Lung (tissue), 12 donors: ENCODE measurements around the gene RPP25L. TPM values are rescaled to one million over a fixed set of nuclear protein-coding genes. Genes with fewer than 3 reads are reported as not detected.

Experiments used
- ATAC-seq: fragments of 200-7000 bp; cut with Tn5 transposase; one replicate; pipeline ENCODE4 v1.9.1; 2020; ENCODE audit warnings: moderate number of reproducible peaks; ENCODE audit not compliant: insufficient read depth, low FRiP score
- DNase-seq, 3 donors: peaks; one replicate each; pipeline ENCODE4 v3.0.0-alpha.2; 2013 to 2017
- H3K27ac ChIP-seq, 2 donors: one replicate each; pipeline ENCODE4 v1.5.1; 2013; ENCODE audit warnings: mild to moderate bottlenecking in 2 of 2, moderate library complexity in 2 of 2, control low read depth in 1 of 2, inconsistent platforms in 1 of 2, low read depth in 1 of 2, low read length in 1 of 2
- H3K27me3 ChIP-seq, 3 donors: one replicate each; pipeline ENCODE4 v1.5.1; 2013; ENCODE audit warnings: low read length in 2 of 3; ENCODE audit not compliant: control insufficient read depth in 3 of 3, insufficient read depth in 3 of 3
- H3K36me3 ChIP-seq, 4 donors: one replicate each; pipeline ENCODE4 v1.5.1; 2013; ENCODE audit warnings: low read length in 4 of 4, mild to moderate bottlenecking in 1 of 4, moderate library complexity in 1 of 4; ENCODE audit not compliant: control insufficient read depth in 4 of 4, insufficient read depth in 4 of 4
- H3K4me1 ChIP-seq, 5 donors: one replicate each; pipeline ENCODE4 v1.5.1; 2013; ENCODE audit warnings: low read length in 5 of 5, mild to moderate bottlenecking in 2 of 5, moderate library complexity in 1 of 5; ENCODE audit not compliant: control insufficient read depth in 5 of 5, insufficient read depth in 5 of 5
- H3K4me3 ChIP-seq: one replicate; pipeline ENCODE4 v1.5.1; 2013; ENCODE audit warnings: mild to moderate bottlenecking, control low read depth, moderate library complexity
- H3K9ac ChIP-seq, 2 donors: one replicate each; pipeline ENCODE4 v1.5.1; 2013; ENCODE audit warnings: low read length in 2 of 2, control low read depth in 1 of 2; ENCODE audit not compliant: insufficient read depth in 1 of 2
- H3K9me3 ChIP-seq, 4 donors: one replicate each; pipeline ENCODE4 v1.5.1; 2013; ENCODE audit warnings: low read length in 3 of 4, mild to moderate bottlenecking in 1 of 4, moderate library complexity in 1 of 4; ENCODE audit not compliant: control insufficient read depth in 4 of 4, insufficient read depth in 3 of 4
- WGBS, 2 donors: extraction: QIAGEN DNeasy Blood & Tissue Kit; methylation state at CpG; one replicate each; pipeline ENCODE4 v1.1.7; 2013; 5-methylcytosine and 5-hydroxymethylcytosine counted together
- polyA plus RNA-seq, 2 donors: library from polyadenylated mRNA; stranded (reverse); fragments of 200-250 nt; gene quantifications; one replicate each; pipeline ENCODE4 v1.2.1, GENCODE V29; 2013
- total RNA-seq, 2 donors: library from RNA; depleted of rRNA in 1 of 2; stranded (reverse); fragments of >200 nt in 1 of 2; gene quantifications; one replicate each; pipeline ENCODE4 v1.2.1, GENCODE V29; 2014 to 2021
- TF ChIP-seq, protein P1 (sequence below): IDR thresholded peaks from 2 replicates; pipeline ENCODE4 v1.5.1; 2012; ENCODE audit warnings: mild to moderate bottlenecking; ENCODE audit errors: control extremely low read depth, extremely low read depth
- donor health status: control.
- donor health status: control.
- donor health status: Bipolar disorder and iron deficiency.
- donor health status: healthy.
- donor health status: DM: yes; HTN: yes; CAD: no.

Gene RPP25L
- total and polyA plus RNA-seq, 4 donors = 17.0 to 32.6 (median 25.7) TPM

GRCh38 chr9:34564617-34565016, 47.3 kb downstream of the RPP25L start:
- Histone ChIP-seq H3K36me3 (peaks cover 0 to 24% (median 9%) of the 10 kb centered on the region in 4 donors), H3K27ac (no peak overlapping the region), H3K27me3 (peaks cover 0 to 21% (median 0%) of the 10 kb centered on the region in 3 donors), H3K4me3 (no peak overlapping the region), H3K9me3 (peaks cover 0 to 7% (median 2%) of the 10 kb centered on the region in 4 donors), H3K9ac (no peak overlapping the region), H3K4me1 (peaks cover 0 to 35% (median 19%) of the 10 kb centered on the region in 5 donors)
- 89 to 94% methylated on average over 16 of the region's 16 CpGs for WGBS, 2 donors
- no peak for ATAC-seq
- TF ChIP-seq, protein P1, sequence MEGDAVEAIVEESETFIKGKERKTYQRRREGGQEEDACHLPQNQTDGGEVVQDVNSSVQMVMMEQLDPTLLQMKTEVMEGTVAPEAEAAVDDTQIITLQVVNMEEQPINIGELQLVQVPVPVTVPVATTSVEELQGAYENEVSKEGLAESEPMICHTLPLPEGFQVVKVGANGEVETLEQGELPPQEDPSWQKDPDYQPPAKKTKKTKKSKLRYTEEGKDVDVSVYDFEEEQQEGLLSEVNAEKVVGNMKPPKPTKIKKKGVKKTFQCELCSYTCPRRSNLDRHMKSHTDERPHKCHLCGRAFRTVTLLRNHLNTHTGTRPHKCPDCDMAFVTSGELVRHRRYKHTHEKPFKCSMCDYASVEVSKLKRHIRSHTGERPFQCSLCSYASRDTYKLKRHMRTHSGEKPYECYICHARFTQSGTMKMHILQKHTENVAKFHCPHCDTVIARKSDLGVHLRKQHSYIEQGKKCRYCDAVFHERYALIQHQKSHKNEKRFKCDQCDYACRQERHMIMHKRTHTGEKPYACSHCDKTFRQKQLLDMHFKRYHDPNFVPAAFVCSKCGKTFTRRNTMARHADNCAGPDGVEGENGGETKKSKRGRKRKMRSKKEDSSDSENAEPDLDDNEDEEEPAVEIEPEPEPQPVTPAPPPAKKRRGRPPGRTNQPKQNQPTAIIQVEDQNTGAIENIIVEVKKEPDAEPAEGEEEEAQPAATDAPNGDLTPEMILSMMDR = no peak
- no peak for DNase-seq

GRCh38 chr9:34563262-34563661, 48.6 kb downstream of the RPP25L start:
- TF ChIP-seq, protein P1 = no peak
- WGBS, 2 donors = 66 to 67% methylated on average over 5 of the region's 5 CpGs

DNA sequence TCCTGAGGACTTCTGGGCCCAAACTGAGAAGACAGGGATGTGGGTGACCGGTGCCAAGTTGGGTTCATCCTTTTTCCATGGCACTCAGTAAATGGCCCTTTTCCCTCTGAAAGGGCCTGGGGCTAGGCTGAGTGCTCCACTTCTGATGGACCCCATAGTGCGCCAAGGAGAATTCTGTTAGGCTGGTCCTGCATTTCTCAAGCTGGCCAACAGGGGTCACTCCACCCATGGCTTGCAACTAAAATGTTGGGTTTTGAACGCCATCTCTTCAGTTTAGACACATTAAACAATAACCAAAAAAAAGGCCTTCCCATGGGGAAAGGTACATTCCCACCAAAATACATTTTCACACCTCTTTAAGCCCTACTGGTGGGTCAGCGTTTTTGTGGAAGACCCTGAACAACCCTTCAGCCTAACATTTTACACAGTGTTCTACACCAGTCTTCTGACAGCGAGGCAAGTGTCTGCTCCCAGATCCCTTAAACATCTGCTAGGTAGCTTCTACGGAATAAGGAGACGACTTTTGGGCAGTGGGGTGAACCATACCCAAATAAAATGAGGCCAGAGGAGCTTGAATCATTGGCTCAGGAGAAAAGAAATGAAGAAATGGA, 49.7 kb downstream of the RPP25L start:
- Histone ChIP-seq H3K9ac (no peak overlapping the region), H3K27ac (no peak overlapping the region), H3K36me3 (peaks cover 0 to 23% (median 10%) of the 10 kb centered on the region in 4 donors), H3K27me3 (peaks cover 0 to 25% (median 0%) of the 10 kb centered on the region in 3 donors), H3K4me1 (peaks cover 0 to 39% (median 20%) of the 10 kb centered on the region in 5 donors), H3K4me3 (no peak overlapping the region), H3K9me3 (peaks cover 0 to 7% (median 2%) of the 10 kb centered on the region in 4 donors)
- no peak for DNase-seq
- 78 to 82% methylated on average over 7 of the region's 7 CpGs for WGBS, 2 donors
- TF ChIP-seq, protein P1 = no peak
- no peak for ATAC-seq

More at GRCh38 chr9:34563262-34563661, 48.6 kb downstream of the RPP25L start:
- H3K27me3 ChIP-seq = peaks cover 0 to 24% (median 0%) of the 10 kb centered on the region in 3 donors
- H3K27ac ChIP-seq = no peak overlapping the region
- peaks cover 0 to 39% (median 20%) of the 10 kb centered on the region in 5 donors for H3K4me1 ChIP-seq
- DNase-seq = no peak
- peaks cover 0 to 22% (median 9%) of the 10 kb centered on the region in 4 donors for H3K36me3 ChIP-seq
- no peak overlapping the region for H3K9ac ChIP-seq
- H3K4me3 ChIP-seq = no peak overlapping the region
- ATAC-seq = no peak
- peaks cover 0 to 7% (median 2%) of the 10 kb centered on the region in 4 donors for H3K9me3 ChIP-seq
